Upper lobe of left lung (tissue), 6 donors: ENCODE data around the gene FGG. TPM values are rescaled to one million over a fixed set of nuclear protein-coding genes. Genes with fewer than 3 reads are reported as not detected.
"Not testable (repeated sequence)": the region's sequence is repeated elsewhere in the genome, so short reads cannot be mapped to it uniquely, and the experiment has no call there.

Experiments used
- ATAC-seq, 2 donors: fragments of 200-7000 bp; cut with Tn5 transposase; one replicate each; pipeline ENCODE4 v1.9.1; 2022; ENCODE audit warnings: mild to moderate bottlenecking in 2 of 2, moderate library complexity in 2 of 2; ENCODE audit not compliant: low FRiP score in 2 of 2
- DNase-seq, 2 donors: peaks; one replicate each; pipeline ENCODE4 v3.0.0-alpha.2; 2019 to 2020
- H3K27ac ChIP-seq, 4 donors: fragments of 200-600 bp; sonication (generic); one replicate each; pipeline ENCODE4 v1.5.1; 2016 to 2019
- H3K27me3 ChIP-seq, 4 donors: fragments of 200-600 bp; sonication (generic); one replicate each; pipeline ENCODE4 v1.5.1; 2017 to 2019
- H3K36me3 ChIP-seq, 4 donors: fragments of 200-600 bp; sonication (generic); one replicate each; pipeline ENCODE4 v1.5.1; 2016 to 2019
- H3K4me1 ChIP-seq, 4 donors: fragments of 200-600 bp; sonication (generic); one replicate each; pipeline ENCODE4 v1.5.1; 2018 to 2019
- H3K4me3 ChIP-seq, 4 donors: fragments of 200-600 bp; sonication (generic); one replicate each; pipeline ENCODE4 v1.5.1; 2017 to 2019; ENCODE audit warnings: mild to moderate bottlenecking in 2 of 4, moderate library complexity in 1 of 4
- H3K9me3 ChIP-seq, 4 donors: fragments of 200-600 bp; sonication (generic); one replicate each; pipeline ENCODE4 v1.5.1; 2018 to 2019
- EP300 ChIP-seq, 4 donors: sonication (generic); formaldehyde crosslinking; IDR thresholded peaks; one replicate each; pipeline ENCODE4 v1.5.1; 2017; ENCODE audit warnings: antibody characterized with exemption in 4 of 4, control low read depth in 2 of 4
- POLR2A ChIP-seq, 4 donors: fragments of 450-650 bp; IDR thresholded peaks; one replicate each; pipeline ENCODE4 v1.5.1; 2016 to 2017; ENCODE audit warnings: antibody characterized with exemption in 4 of 4, mild to moderate bottlenecking in 2 of 4
- POLR2AphosphoS5 ChIP-seq, 2 donors: sonication (generic); formaldehyde crosslinking; IDR thresholded peaks; one replicate each; pipeline ENCODE4 v1.5.1; 2017; ENCODE audit warnings: antibody characterized with exemption in 2 of 2
- WGBS, 2 donors: methylation state at CpG; one replicate each; pipeline ENCODE4 v1.1.5; 2017 to 2018; 5-methylcytosine and 5-hydroxymethylcytosine counted together
- total RNA-seq, 6 donors: library from RNA; depleted of rRNA in 4 of 6; stranded (reverse); fragments of >200 nt in 4 of 6; gene quantifications; one replicate each; pipeline versions ENCODE4 v1.1.0 to v1.2.1, GENCODE V29; 2016 to 2021
- TF ChIP-seq, protein P1 (sequence below), 6 experiments: fragments of 450-650 bp in 4 of 6; fragments of 200-600 bp in 2 of 6; sonication (generic) in 2 of 6; IDR thresholded peaks; one replicate each; pipeline ENCODE4 v1.5.1; 2016 to 2019; ENCODE audit warnings: antibody characterized with exemption in 6 of 6
- donor health status: DM: no; HTN: no; CAD: no; lungs with moderate emphysema.
- donor health status: DM: no; HTN: yes; CAD: no; lungs with severe emphysema.

Gene FGG
- total RNA-seq, 6 donors from 2014 or later = 2.6 to 255 (median 9.9) TPM; not detected in 1

GRCh38 chr4:154602404-154603020 lies 9.9 kb downstream of the FGG start:
- Histone ChIP-seq H3K4me3 (no peak overlapping the region), H3K9me3 (no peaks in the 10 kb centered on the region), H3K27me3 (no peaks in the 10 kb centered on the region), H3K4me1 (no peaks in the 10 kb centered on the region), H3K27ac (no peak overlapping the region), H3K36me3 (no peaks in the 10 kb centered on the region)
- WGBS, 2 donors = 53% methylated on average over 1 of the region's 1 CpG
- TF ChIP-seq EP300 (IDR thresholded peaks at IDR 0.05) = no peak
- ATAC-seq (no peak), DNase-seq (no peak)

DNA sequence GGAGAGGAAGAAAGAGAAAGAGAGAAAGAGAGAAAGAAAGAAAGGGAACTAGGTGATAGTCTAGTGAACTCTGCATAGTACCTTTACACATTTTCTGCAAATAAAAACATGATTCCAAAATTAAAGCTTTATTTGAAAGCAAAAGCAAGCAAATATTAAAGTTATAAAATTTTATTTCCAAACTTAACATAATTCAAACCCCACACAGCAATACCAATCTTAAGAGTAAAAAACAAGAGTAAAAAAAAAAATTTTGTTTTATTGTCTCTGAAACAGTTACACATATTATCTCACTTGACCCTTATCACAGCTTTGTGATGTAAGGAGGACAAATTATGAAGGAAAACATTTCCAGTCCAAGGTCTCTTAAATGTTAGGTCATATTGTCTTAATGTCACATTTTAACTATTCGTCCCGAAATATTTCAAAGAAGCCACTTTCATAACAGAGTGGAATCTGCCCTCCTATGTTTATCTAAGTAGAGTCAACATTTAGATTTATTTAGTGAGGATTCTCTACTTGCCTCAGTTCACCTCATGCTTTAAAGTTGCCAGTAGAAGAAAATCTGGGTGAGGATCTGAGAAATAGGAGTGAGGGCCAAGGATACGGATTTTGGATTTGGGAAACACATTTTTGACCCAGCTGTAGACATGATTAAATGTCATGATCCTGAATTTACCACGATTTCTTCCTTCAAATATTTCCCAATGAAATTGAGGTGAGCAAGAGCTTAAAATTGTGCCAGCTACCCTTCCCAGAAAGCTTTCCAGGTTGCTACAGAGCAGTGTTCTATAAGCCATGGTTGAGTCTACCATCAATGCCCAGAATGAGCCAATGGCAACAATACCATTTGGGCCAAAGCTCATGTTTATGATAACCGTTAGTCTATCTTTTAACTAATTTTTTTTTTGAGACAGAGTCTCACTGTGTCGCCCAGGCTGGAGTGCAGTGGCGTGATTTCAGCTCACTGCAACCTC lies 14.4 kb downstream of the FGG start:
- Histone ChIP-seq H3K27me3 (no peaks in the 10 kb centered on the region), H3K9me3 (no peaks in the 10 kb centered on the region), H3K4me1 (no peaks in the 10 kb centered on the region), H3K4me3 (no peak overlapping the region), H3K27ac (no peak overlapping the region), H3K36me3 (no peaks in the 10 kb centered on the region)
- DNase-seq = no peak
- no peak for ATAC-seq
- 70 to 83% methylated on average over 7 of the region's 7 CpGs for WGBS, 2 donors
- no peak for TF ChIP-seq POLR2A (IDR thresholded peaks at IDR 0.05)
- TF ChIP-seq EP300 (IDR thresholded peaks at IDR 0.05) = no peak
- TF ChIP-seq, protein P1, sequence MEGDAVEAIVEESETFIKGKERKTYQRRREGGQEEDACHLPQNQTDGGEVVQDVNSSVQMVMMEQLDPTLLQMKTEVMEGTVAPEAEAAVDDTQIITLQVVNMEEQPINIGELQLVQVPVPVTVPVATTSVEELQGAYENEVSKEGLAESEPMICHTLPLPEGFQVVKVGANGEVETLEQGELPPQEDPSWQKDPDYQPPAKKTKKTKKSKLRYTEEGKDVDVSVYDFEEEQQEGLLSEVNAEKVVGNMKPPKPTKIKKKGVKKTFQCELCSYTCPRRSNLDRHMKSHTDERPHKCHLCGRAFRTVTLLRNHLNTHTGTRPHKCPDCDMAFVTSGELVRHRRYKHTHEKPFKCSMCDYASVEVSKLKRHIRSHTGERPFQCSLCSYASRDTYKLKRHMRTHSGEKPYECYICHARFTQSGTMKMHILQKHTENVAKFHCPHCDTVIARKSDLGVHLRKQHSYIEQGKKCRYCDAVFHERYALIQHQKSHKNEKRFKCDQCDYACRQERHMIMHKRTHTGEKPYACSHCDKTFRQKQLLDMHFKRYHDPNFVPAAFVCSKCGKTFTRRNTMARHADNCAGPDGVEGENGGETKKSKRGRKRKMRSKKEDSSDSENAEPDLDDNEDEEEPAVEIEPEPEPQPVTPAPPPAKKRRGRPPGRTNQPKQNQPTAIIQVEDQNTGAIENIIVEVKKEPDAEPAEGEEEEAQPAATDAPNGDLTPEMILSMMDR (IDR thresholded peaks at IDR 0.05) = no peak
- TF ChIP-seq POLR2AphosphoS5 (IDR thresholded peaks at IDR 0.05) = no peak

- H3K4me1 ChIP-seq, H3K36me3 ChIP-seq, H3K27me3 ChIP-seq, ATAC-seq, H3K27ac ChIP-seq, H3K9me3 ChIP-seq, H3K4me3 ChIP-seq: not testable (repeated sequence)
- WGBS, 2 donors = 91 to 92% methylated on average over 11 of the region's 11 CpGs
- peak in 1 of 2 donors; percentile 29 for DNase-seq
These were observed 15.2 kb downstream of the FGG start for GRCh38 chr4:154597281-154597680.

GRCh38 chr4:154595807-154596206 lies 16.6 kb downstream of the FGG start:
- no peak for ATAC-seq
- no peak for DNase-seq
- H3K9me3 ChIP-seq = no peaks in the 10 kb centered on the region
- no peak for TF ChIP-seq POLR2A (IDR thresholded peaks at IDR 0.05)
- TF ChIP-seq, protein P1 (IDR thresholded peaks at IDR 0.05) = no peak
- no peak for TF ChIP-seq POLR2AphosphoS5 (IDR thresholded peaks at IDR 0.05)
- no peak for TF ChIP-seq EP300 (IDR thresholded peaks at IDR 0.05)
- no peak overlapping the region for H3K27ac ChIP-seq
- H3K27me3 ChIP-seq = no peaks in the 10 kb centered on the region
- no peaks in the 10 kb centered on the region for H3K4me1 ChIP-seq
- no peaks in the 10 kb centered on the region for H3K36me3 ChIP-seq
- H3K4me3 ChIP-seq = no peak overlapping the region

GRCh38 chr4:154594343-154594742 lies 18.1 kb downstream of the FGG start:
- H3K4me1 ChIP-seq, H3K36me3 ChIP-seq, DNase-seq, H3K27me3 ChIP-seq, H3K4me3 ChIP-seq, H3K9me3 ChIP-seq, ATAC-seq, H3K27ac ChIP-seq: not testable (repeated sequence)
- WGBS, 2 donors = 94 to 96% methylated on average over 3 of the region's 3 CpGs

- WGBS, 2 donors = 39 to 80% methylated on average over 2 of the region's 2 CpGs
- no peak for TF ChIP-seq POLR2AphosphoS5 (IDR thresholded peaks at IDR 0.05)
- TF ChIP-seq POLR2A (IDR thresholded peaks at IDR 0.05) = no peak
- TF ChIP-seq EP300 (IDR thresholded peaks at IDR 0.05) = no peak
- TF ChIP-seq, protein P1 (IDR thresholded peaks at IDR 0.05) = no peak
- H3K27ac ChIP-seq = no peak overlapping the region
These were observed 18.6 kb downstream of the FGG start for GRCh38 chr4:154593868-154594267.

More at GRCh38 chr4:154593868-154594267, 18.6 kb downstream of the FGG start:
- no peak for ATAC-seq
- DNase-seq = no peak
- no peak overlapping the region for H3K4me3 ChIP-seq
- no peaks in the 10 kb centered on the region for H3K4me1 ChIP-seq
- H3K9me3 ChIP-seq = no peaks in the 10 kb centered on the region
- H3K36me3 ChIP-seq = no peaks in the 10 kb centered on the region
- no peaks in the 10 kb centered on the region for H3K27me3 ChIP-seq
